GM12801 (cell line): Measurements from ENCODE around the gene SGO2.

Experiments used
- TF ChIP-seq, protein P1 (sequence below): IDR thresholded peaks from one replicate; pipeline ENCODE4 v1.5.1; 2011; ENCODE audit warnings: control low read depth; ENCODE audit not compliant: insufficient read length; ENCODE audit errors: extremely low read depth

Gene SGO2

DNA sequence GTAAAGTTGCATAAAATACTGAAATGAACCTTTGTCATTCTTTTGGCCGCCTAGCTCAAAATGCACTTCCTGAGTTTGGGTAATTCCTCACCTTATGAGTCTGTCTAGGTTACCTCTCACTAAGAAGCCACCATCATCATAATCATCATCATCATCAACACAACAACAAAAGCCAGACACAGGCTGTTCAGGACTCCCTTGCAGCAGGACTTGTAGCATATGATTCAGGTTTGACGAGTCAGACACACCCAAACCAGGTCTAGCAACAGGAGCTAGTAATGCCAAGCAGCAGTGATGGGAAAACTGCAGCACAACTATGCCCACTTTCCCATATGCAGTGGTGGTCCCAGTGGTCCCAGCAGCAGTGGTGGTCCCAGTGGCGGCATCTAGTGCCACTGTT, 2.8 kb upstream of the SGO2 start:
- TF ChIP-seq, protein P1, sequence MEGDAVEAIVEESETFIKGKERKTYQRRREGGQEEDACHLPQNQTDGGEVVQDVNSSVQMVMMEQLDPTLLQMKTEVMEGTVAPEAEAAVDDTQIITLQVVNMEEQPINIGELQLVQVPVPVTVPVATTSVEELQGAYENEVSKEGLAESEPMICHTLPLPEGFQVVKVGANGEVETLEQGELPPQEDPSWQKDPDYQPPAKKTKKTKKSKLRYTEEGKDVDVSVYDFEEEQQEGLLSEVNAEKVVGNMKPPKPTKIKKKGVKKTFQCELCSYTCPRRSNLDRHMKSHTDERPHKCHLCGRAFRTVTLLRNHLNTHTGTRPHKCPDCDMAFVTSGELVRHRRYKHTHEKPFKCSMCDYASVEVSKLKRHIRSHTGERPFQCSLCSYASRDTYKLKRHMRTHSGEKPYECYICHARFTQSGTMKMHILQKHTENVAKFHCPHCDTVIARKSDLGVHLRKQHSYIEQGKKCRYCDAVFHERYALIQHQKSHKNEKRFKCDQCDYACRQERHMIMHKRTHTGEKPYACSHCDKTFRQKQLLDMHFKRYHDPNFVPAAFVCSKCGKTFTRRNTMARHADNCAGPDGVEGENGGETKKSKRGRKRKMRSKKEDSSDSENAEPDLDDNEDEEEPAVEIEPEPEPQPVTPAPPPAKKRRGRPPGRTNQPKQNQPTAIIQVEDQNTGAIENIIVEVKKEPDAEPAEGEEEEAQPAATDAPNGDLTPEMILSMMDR, result no peak

DNA sequence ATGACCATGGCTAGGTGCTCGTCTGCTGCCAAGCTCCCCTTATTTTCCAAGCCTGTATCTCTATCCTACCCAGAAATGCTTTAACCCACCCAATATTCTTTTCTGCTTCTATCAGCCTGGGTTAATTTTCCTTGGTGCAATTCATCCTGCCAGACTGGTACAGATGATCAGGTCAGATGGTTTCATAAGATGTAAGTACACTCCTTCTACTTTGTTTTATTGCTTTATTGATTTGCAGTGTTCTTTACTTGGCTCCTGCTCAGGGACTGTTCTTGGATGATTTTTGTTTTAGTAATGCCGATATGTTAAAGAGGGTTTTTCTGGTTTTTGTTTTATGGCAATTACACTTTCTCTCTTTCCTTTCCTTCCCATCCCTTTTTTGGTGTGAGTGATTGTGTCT, 2.4 kb upstream of the SGO2 start:
- TF ChIP-seq, protein P1, result no peak

DNA sequence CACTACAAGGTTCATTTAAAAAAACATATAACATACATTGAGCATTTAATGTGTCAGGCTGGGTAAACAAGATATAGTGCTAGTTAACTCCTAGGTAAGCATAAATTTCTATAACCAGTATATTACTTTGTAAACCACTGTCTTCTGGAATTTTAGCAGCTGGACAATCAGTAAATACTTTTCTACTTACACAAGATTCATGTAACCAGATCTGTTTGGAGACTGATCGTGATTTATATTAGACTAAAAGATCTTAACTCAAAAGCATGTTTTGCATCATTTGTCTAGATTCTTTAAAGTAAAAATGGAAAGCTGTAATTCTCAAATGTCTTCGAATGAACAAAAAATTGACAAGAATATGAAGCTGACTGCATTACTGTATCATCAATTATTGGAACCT, 941 bp upstream of the SGO2 start:
- TF ChIP-seq, protein P1, result no peak

DNA sequence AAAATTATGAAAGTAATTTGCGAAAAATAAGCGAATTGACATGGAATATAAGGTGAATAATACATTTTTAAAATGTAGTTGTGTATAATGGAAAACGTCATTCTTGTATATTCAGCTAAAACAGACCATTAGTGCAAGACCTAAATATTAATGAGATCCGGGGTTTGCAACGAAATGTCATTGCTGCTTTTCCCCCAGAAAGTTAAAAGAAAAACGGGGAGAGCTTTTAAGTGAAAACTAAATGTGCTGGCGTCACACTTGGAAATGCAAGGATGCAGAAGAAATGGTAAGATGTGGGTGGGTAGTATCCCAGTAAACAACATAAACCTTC, 491 bp upstream of the SGO2 start:
- TF ChIP-seq, protein P1, result no peak

DNA sequence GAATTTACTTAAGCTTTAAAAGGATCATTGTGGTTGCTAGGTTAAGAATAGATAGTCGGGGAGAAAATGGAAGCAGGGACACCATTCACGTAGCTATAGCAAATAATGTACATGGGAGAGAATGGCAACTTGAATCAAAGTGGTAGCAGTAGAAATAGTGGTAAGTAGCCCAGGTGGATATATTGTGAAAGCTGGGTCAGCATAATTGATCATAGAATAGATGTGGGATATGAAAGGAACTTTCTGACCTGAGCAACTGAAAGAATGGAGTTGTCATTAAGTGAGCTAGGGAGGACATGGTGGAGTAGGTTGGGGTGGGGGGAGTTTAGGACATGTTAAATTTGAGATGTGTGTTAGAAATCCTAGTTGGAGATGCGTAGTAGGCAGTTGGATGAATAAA, 2.2 kb downstream of the SGO2 start:
- TF ChIP-seq, protein P1, result no peak

DNA sequence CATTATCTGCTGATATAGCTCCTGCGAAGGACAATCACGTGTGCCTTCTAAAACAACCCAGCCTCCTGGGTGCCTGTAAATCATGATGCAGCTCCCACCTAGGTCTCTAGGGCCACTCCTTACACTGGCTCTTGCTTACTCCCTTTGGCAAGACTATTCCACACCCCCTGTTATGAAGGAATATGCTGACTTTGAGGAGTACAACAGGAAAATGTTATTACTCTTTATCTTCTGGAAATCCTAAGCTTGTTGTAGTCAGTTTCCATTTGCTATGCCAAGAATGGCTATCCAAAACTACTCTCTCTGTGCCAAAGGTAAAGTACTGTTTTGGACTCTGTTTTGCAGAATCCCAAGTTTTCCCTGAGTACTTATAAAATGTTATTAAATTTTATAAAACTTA, 7.7 kb downstream of the SGO2 start:
- TF ChIP-seq, protein P1, result no peak

DNA sequence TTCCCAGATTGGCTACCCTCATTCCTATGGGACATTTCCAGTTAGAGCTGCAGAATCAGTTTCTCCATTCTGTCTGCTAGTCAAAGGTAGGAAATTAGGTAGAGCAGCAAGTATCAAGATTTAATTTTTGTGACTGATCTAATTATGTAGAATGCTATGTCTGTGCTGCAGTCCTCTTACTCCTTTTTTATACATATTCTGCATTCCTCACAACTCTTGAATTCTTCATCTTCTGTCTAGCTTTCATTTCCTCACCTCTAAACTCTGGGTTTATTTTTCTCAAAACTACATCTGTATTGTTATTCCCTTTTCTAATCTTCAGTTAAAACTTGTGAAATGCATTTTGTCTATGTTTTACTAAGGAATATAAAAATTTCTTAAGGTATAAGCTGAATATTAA, 8.6 kb downstream of the SGO2 start:
- TF ChIP-seq, protein P1, result no peak

DNA sequence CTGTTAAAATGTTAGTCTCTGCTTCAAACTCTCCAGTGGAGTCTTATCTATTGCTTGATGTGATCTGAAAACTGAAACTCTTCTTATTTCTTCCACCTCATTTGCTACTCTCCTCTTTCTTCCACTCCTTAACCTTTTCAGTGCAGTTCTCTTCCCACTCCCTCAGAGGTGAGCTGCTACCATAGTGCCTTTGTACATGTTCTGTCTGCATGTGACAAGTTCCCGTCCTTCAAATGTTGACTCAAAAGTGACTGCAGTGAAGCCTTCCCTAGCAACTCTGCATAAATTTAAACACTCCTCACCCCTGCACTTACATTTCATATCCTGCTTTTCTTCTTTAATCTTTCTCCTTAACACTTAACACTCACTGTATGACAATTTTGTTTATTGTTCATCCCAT, 12.1 kb downstream of the SGO2 start:
- TF ChIP-seq, protein P1, result no peak
